DMS114 treated with DMSO at 0.1 percent for 48 hours (cell line): ENCODE data around the gene PAFAH1B1.
"Not testable (repeated sequence)": the region's sequence is repeated elsewhere in the genome, so short reads cannot be mapped to it uniquely, and the experiment has no call there.

Experiments
- DNase-seq: peaks from one replicate; lab custom pipeline; 2025; ENCODE audit not compliant: unreplicated experiment; lab: John Stamatoyannopoulos, UW

Gene PAFAH1B1

DNA sequence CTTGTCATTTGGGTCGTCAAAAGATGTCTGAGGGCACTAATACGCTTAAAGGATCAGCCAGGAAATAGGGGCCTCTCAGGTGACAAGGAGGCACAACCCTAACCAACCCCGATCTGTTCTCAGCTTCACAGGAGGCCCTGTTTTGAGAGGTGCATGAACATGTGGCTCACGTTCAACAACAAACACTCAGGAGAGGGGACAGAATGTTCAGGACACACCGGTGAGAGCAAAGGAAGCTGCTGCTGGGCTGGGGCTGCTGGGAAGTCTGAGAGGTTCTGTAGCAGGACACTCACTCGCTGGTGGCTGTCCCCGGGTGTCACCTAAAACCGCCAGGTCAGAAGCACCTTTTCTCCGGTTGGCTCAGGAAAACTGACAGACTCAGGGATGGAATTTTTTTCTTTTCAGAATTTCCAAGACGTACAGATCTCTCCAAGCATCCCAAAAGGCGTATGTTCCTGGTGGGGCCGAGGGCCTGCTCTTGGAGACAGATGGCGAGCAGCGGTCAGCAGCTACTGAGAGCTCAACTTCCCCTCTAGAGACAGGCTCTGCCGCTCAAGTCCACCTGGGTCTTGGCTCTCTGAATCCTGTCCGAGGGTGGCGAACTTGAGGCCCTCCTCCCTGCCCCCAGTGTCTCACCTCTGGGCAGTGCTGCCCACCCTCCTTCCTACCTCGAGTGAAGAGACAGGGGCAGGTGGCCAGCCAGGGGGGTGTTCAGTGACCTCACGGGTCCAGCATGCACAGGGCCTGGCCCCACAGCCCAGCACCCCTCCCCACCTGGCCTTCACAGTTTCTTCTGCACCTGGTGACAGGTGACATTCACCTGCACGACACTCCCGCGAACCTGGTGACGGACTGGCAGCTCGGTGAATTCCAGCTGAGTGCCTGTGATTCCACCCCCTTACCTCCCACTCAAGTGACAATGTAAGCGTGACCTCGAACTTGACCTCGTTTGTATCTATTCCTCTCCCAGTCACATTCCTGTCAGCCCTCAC, 95.2 kb downstream of the PAFAH1B1 start:
- no peak for DNase-seq

DNA sequence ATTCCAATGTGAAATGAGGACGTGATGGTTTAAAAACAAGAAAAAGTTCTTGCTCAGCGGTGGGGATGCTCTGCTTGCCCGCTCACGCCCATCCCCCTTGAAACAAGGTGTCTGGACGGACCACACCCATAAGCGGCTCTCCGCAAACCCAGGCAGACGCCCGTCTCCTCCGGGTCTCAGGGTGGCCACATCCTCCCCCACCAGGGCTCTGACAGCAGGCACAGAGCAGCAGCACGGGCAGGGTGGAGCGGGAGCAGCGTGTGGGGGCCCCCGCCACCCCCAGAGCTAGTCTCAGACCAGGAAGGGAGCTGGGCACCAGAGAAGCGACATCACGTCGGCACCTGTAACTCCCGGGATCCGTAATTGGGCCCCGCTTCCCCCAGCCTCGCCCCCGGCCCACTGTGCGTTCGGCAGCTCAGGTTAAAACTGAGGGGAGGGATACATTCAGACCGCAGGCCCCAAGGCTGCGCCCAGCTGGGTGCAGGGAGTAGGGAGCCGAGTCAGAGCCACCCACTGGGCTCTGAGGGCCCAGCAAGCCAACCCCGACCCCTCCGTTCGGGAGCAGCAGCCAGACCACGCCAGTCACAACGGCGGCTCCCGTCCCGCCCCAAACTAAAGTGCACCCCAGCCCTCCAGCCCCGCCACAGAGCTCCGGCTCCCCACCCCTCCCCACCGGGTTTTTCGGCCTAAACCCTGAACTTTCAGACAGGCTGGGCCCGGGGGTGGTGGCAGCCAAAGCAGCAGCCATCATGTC, 96.1 kb downstream of the PAFAH1B1 start:
- no peak for DNase-seq

DNA sequence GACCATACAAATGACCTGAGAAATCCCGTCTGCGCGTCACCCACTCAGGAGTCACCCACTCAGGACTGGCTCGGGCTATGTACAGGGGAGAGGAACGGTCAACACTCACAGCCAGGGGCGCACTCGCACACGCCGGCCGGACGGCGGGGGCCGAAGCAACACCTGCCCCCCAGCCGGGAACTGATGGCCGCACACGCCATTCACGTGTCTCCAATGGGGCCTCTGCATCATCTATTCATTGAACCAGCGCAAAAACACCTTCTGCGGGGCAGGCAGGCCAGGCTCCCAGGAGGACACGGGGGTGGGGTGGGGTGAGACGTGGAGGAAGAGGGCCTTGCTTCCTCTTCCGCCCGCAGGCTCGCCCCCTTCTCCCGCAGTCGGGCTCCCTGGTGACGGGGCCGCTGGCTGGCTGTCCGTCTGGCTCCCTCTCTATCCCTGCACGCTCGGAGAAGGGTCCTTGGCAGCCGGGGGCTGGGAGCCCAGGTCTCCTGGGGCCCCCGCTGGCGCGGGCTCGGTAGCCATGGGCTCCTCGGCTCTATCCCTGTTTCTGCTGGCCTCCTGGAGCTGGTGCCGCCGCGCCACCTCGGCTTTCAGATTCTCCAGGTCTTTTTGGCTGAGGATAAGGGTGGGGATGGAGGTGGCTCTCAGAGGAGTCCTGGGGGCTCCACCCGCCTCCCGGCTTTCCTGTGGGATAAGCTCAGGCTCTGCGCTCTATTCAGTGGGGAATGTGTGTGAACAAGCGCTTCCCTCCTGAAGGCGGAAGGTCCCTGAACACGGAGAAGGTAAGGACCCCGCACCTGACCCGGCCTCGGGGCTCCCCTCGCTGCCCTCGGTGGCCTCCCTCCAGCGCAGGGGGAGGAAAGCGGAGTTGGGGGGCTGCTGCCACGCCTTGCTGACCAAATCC, 97.0 kb downstream of the PAFAH1B1 start:
- DNase-seq: no peak

DNA sequence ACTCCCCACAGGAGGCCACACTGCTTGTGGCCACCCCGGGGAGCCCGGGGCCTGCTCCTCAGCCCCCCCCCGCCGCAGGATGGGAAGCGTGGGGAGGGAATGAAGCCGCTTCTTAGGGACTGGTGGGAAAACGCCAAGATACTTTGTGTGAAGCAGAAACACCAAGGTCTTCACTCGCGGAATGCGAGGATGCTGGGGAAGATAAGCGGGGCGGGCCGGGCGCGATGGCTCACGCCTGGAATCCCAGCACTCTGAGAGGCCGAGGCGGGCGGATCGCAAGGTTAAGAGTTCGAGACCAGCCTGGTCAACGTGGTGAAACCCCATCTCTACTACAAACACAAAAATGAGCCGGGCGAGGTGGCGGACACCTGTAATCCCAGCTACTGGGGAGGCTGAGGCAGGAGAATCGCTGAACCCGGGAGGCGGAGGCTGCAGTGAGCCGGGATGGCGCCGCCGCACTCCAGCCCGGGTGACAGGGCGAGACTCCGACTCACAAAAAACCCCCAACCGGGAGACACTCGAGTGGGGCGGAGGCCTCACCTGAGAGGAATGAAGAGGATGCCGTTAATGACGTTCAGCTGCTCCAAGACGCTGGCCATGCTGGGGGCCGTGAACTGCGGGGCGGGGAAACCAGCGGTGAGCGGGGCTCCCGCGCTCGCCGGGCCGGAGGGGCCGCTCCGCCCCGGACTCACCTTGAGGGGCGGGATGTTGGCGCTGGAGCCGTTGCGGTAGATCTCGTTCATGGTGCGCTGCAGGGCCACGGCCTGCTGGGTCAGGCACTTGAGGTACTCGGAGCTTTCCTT, 97.8 kb downstream of the PAFAH1B1 start:
- DNase-seq: no peak

DNA sequence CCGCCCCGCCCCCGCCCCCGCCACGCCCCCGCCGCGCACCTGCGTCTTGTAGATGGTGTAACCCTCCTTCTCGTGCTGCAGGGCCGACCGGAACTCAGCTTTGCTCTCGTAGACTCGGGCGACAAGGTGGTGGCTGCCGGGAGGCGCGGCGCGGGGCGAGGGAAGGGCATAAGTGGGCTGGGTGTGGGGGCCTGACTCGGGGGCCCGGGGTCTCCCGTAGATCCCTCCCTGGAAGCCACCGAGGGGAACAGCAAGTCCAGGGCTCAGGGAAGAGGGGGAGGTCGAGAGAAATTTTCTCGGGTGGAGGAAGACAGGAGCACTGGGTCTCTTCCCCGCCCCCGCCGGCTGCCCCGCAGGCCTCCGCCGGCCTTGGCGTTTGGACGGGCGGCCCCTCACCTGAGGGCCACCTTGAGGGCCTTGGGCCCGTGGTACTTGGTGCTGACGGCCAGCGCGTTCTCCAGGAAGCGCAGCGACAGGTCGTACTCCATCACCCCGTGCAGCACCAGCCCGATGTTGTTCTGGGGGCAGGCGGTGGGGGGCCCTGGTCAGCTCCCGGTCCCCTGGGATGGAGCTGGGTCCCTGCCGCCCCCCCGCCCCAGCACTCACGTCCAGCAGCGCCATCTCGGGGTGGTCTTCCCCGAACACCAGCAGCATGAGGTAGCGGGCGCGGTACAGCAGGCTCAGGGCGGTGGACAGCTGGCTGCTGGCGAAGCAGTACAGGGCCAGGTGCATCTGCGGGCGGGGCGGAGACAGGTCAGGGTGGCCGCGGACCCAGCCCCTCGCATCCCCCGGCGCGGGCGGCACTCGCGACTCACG, 98.7 kb downstream of the PAFAH1B1 start:
- DNase-seq: no peak

DNA sequence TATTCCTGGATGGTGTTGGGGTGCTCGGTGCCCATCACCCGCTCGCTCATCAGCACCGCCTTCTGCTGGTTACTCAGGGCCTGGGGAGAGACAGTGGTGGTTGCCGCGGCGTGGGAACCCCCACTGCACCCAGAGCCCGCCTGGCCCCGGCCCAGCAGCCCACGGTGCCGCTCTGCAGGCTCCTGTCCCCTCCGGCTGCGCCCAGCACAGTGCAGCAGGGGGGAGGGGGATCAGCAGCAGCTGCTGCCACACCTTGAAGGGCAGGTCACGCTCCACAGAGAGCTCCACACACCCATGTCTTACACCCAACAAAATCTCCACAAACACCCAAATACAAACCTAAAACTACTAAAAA, 99.3 kb downstream of the PAFAH1B1 start:
- no peak for DNase-seq

DNA sequence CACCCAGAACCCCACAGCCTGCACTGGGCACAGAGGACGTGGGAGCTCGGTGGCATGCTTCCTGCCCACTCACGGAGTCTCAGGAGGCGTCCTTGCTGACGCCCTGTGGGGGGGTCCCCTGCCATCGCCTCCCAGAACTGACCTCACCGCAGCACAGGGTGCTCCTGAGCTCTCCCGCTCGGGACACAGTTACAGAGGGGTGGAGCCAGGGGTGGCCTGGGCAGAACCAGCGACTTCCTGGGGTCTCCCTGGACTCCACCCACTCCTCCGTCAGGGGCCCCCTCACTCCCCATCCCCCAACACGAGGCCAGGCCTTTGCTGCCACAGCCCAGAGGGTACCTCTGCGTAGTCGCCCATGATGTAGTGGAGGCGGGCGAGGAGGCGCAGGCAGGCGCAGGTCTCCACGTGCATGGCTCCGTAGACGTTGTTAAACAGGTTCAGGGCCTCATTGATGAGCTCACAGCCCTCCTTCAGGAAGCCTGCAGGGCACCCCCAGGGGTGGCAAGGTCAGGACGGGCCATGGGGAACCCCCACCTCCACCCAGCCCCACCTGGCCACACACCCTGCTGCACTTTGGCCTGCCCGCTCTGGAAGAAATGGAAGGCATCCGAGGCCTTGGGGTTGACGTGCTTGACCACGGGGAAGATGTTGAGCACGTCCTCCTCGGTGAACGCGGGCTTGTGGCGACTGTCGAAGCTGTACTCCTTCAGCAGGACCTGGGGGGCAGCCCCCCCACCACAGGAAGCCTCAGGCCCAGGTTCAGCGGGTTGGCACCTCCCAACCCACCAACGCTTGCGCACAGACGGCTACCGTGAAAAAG, 100.3 kb downstream of the PAFAH1B1 start:
- DNase-seq: no peak

DNA sequence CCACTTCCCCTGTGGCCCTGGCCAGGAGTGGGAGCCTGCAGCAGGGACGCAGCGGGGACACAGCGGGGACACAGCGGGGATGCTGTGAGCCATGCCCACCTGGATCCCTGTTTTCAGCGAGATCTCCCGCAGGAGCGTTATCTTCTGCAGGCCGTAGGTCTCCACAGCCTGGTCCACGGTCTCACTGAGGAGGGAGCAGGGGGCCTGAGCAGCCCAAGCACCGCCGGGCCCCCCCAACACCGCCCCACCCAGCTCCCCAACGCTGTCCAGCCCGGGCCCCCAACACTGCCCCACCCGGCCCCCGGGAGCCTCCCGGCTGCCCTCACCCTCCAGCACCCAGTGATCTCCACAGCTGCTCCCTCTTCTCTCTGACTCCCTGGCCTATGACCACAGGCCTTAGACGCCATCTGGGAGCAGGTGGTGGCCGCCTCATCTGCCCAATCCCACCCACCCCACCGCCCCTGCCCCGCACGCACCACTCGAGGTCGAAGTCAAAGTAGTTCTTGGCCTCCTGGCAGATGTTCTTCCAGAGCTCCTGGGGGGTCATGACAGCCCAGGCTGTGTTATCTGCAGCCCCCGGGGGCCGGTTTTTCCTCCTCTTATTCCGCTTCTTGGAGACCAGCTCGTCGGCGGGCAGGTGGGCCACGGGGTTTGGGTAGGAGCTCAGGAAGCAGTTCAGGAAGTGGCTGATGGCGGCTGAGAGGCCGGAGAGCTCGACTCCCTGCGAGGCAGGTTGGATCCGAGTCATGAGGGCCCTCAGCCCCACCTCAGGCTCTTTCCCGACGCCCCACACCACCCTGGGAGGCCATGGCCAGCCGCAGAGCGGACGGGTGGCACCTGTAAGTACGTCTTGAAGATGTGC, 101.2 kb downstream of the PAFAH1B1 start:
- no peak for DNase-seq

DNA sequence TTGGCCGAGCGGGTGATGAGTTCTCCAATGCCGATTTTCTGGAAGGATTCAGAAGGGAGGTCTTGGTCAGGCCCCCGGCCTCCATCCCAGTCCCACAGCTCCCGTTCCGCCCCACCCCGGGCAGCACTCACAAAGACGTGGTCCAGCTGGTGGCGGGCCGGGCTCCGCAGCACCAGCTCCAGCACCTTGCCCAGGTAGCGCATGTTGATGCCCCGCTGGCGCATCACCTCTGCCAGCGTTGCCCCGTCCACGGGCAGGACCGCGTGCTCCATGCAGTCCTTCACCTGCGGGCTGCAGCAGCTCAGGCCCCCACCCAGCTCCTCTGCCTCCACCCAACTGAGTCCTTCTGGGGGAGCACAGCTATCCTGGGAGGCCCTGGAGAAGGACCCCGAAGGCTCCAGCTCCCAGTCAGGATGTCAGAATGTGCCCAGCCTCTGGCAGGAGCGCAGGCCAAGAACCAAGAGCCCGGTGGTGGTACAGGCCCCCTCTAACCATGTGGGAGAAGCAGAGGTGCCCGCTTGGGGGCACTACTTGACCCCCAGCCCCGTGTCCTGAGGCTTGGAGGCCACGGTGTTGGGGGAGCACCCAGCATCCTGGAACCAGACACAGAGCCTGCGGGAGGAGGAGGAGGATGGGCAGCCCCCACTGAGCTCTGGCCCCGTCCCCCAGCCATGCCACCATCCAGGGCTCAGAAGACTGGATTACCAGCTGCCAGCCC, 101.9 kb downstream of the PAFAH1B1 start:
- no peak for DNase-seq

DNA sequence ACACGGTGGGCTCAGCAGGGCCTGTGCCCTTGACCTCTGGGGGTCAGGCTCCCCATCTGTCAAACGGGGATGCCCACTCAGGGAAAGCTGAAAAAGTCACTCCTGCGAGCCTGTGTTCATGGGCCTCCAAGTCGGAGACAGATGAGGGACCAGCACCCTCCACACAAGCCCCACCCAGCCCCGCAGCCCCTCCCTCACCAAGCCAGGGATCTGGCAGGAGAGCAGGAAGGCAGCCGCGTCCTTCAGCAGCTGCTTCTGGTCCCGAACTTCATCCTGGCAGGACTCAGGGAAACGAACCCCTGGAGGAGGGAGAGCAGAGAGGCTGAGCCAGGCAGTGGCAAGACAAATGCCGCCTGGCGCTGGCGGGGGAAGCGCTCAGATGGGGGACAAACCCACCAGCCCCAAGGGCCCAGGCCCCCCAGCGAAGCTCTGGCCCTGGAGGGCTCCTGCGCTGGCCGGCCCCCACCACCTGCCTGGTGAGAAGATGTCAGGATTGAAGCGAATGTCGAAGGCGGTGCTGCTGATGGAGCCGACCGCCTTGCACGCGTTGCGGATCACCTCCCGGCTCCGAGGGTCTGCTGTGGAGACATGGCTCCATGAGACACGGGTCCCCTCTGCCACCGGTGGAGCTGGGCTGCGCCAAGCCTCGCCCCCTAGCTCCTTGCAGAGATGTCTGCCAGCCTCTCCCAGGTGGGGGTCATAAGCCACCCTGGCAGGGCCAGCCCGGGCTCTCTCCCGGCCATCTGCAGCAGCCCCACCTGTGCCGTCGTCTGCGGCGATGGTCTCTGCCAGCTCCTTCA, 102.7 kb downstream of the PAFAH1B1 start:
- DNase-seq: no peak

DNA sequence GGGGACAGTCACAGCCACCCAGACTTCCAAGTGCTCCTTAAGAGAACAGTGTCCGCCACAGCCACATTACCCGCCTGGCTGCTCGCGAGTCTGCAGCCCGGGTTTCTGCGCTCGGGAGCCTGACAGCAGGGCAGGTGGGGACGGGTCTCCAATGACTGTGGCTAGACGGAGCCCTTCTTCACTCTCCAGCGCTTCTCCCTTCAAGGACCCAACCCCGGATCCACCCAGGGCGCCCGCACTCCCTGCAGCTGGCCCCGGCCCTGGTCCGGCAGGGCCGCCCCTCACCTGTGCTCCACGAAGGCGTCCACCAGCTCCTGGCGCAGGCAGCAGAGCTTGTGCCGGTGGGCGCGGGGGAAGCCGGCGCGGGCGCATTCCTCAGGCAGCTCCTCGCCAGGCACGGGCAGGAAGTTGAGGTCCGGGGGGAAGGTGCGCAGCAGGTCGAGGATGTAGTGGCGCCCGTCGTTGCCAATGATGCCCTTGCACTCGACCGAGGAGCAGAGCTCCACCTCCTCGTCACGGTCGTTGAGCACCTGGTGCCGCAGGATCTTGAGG, 104.2 kb downstream of the PAFAH1B1 start:
- DNase-seq: no peak

DNA sequence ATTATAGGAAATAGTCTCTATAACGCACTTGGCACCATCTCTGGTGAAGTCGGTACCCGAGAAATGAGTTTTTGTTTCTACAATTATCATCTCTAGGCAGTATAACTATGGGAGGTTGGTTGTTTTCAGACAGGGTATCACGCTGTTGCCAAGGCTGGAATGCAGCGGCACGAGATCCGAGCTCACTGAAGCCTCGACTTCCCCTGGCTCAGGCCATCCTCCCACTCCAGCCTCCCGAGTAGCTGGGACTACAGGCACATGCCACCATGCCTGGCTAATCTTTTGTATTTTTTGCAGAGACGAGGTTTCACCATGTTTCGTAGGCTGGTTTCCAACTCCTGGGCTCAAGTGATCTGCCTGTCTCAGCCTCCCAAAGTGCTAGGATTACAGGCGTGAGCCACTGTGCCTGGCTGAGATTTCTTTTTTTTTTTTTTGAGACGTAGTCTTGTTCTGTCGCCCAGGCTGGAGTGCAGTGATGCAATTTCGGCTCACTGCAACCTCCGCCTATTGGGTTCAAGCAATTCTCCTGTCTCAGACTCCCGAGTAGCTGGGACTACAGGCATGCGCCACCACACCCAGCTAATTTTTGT, 105.9 kb downstream of the PAFAH1B1 start:
- not testable (repeated sequence) for DNase-seq

DNA sequence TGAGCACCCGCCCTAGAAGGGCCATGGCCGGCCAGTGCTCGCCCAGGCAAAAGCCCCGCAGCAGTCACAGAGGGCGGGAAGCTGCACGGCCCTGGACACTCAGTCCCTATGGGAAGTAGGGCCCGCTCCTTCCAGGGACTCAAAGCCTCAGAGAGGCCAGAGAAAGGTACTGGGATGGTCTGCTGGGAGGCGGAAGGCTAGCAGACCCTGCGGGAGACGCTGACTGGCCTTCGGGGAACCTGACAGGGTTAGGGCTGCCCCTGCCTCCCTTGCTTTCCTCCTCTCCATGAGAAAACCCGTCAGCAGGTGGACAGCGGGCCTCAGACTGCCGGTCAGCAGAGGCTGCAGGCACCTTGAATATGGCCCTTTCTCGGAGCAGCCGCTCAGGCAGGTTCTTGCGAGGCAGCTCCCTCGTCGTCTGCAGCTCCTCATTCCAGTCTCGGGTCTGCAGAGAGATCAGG, 106.6 kb downstream of the PAFAH1B1 start:
- DNase-seq: no peak

DNA sequence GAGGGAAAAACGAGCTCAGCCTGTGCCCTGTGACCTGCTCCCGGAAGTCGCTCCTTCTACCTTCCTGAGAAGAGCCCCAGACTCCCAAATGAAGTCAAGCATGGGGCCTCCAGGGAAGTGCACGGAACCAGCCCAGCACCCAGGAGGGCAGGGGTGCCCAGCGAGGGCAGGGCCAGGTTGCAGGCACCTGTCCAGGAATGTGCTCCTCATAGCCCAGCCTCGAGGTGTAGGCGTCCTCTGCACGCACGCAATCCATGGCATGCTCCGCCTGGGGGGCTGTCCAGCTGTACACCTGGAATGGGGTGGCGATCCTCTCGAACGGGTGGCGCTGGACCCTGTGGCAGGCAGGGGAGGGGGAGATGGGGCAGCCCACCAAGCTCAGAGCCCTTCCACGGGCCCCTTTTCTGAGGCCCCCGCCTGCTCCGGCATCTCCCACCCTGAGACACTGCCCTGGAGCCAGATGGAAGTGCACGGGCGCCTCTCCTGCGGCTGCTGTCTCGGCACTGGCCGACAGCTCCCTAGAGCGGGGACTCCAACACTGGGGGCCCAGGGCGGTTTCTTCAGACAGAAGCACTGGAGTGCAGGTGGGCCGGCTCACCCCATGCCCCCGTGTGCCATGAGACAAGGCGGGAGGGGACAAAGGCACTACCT, 107.2 kb downstream of the PAFAH1B1 start:
- peak; percentile 96 for DNase-seq
